Fibroblast of skin of right quadriceps (primary cell): ENCODE data around the gene RMI1.
"Not testable (repeated sequence)": the region's sequence is repeated elsewhere in the genome, so short reads cannot be mapped to it uniquely, and the experiment has no call there.

ENCODE experiments used
- DNase-seq: peaks from one replicate; pipeline ENCODE4 v3.0.0-alpha.2; 2013

Gene RMI1

GRCh38 chr9:83980395-83981125, at the start of gene RMI1:
RMI1 (plus strand) TSS chr9:83980805; CDS start chr9:84000987, 20,182 bp downstream.
- peak; percentile 99 for DNase-seq

- DNase-seq, result no peak
Measured at GRCh38 chr9:83930881-83931280, 49.7 kb upstream of the RMI1 start.

- DNase-seq, result no peak
Measured at GRCh38 chr9:83932011-83932410, 48.6 kb upstream of the RMI1 start.

- no peak for DNase-seq
Measured at GRCh38 chr9:83932851-83933250, 47.8 kb upstream of the RMI1 start.

- DNase-seq, result peak; percentile 58
Measured at GRCh38 chr9:83933790-83934189, 46.8 kb upstream of the RMI1 start.

GRCh38 chr9:83934569-83935275, 45.9 kb upstream of the RMI1 start:
- peak; percentile 61 for DNase-seq

GRCh38 chr9:83935276-83935935, 45.2 kb upstream of the RMI1 start:
- DNase-seq, result peak; percentile 80

- no peak for DNase-seq
Measured at GRCh38 chr9:83936523-83936922, 44.1 kb upstream of the RMI1 start.

- peak; percentile 68 for DNase-seq
Measured at GRCh38 chr9:83937861-83938455, 42.6 kb upstream of the RMI1 start.

GRCh38 chr9:83940590-83941303, 39.9 kb upstream of the RMI1 start:
- DNase-seq, result no peak

- DNase-seq, result not testable (repeated sequence)
Measured at GRCh38 chr9:83948096-83948495, 32.5 kb upstream of the RMI1 start.

GRCh38 chr9:83956086-83956435, 24.5 kb upstream of the RMI1 start:
- no peak for DNase-seq

GRCh38 chr9:83956436-83957247, 24.0 kb upstream of the RMI1 start:
- peak; percentile 65 for DNase-seq

- no peak for DNase-seq
Measured at GRCh38 chr9:83957248-83957513, 23.4 kb upstream of the RMI1 start.

GRCh38 chr9:83959061-83959460, 21.5 kb upstream of the RMI1 start:
- DNase-seq, result peak; percentile 73

GRCh38 chr9:83960991-83961390, 19.6 kb upstream of the RMI1 start:
- DNase-seq, result no peak

- peak; percentile 53 for DNase-seq
Measured at GRCh38 chr9:83962165-83962564, 18.4 kb upstream of the RMI1 start.

- peak; percentile 29 for DNase-seq
Measured at GRCh38 chr9:83964973-83965349, 15.6 kb upstream of the RMI1 start.

GRCh38 chr9:83965350-83966208, 15.0 kb upstream of the RMI1 start:
- DNase-seq, result peak; percentile 28

GRCh38 chr9:83966209-83966582, 14.4 kb upstream of the RMI1 start:
- no peak for DNase-seq

- DNase-seq, result no peak
Measured at GRCh38 chr9:83967073-83967472, 13.5 kb upstream of the RMI1 start.
